Endothelial cell of hepatic sinusoid (primary cell): ENCODE results near the gene SLCO1B3.
"Not testable (repeated sequence)": the region's sequence is repeated elsewhere in the genome, so short reads cannot be mapped to it uniquely, and the experiment has no call there.

Experiments
- in situ Hi-C: cut with HindIII; loops from 2 replicates; pipeline ENCODE4 v1.10.0; 2017; ENCODE audit warnings: low sequenced_read_pairs

The SLCO1B3 gene

GRCh38 chr12:20810487-20810886 lies at the start of gene SLCO1B3:
Gene SLCO1B3, plus strand, starts transcription at chr12:20810705. Its CDS starts 5,034 bp downstream, at chr12:20815739.
- in situ Hi-C loops, result no loop called here

- in situ Hi-C loops, result no loop called here
These were observed 33.1 kb upstream of the SLCO1B3 start for GRCh38 chr12:20777420-20777819.

- in situ Hi-C loops, result no loop called here
These were observed 31.5 kb upstream of the SLCO1B3 start for GRCh38 chr12:20778969-20779368.

GRCh38 chr12:20779971-20780370 lies 30.5 kb upstream of the SLCO1B3 start:
- in situ Hi-C loops, result not testable (repeated sequence)

GRCh38 chr12:20783796-20784357 lies 26.6 kb upstream of the SLCO1B3 start:
- in situ Hi-C loops, result not testable (repeated sequence)

GRCh38 chr12:20792971-20793370 lies 17.5 kb upstream of the SLCO1B3 start:
- in situ Hi-C loops, result no loop called here

GRCh38 chr12:20798554-20798953 lies 12.0 kb upstream of the SLCO1B3 start:
- in situ Hi-C loops, result no loop called here

GRCh38 chr12:20800160-20800559 lies 10.3 kb upstream of the SLCO1B3 start:
- in situ Hi-C loops, result no loop called here

GRCh38 chr12:20801035-20801434 lies 9.5 kb upstream of the SLCO1B3 start:
- in situ Hi-C loops, result no loop called here

GRCh38 chr12:20805921-20806320 lies 4.6 kb upstream of the SLCO1B3 start:
- in situ Hi-C loops, result no loop called here

GRCh38 chr12:20807192-20808080 lies 3.1 kb upstream of the SLCO1B3 start:
- in situ Hi-C loops, result no loop called here

GRCh38 chr12:20808521-20808920 lies 2.0 kb upstream of the SLCO1B3 start:
- in situ Hi-C loops, result no loop called here

- in situ Hi-C loops, result no loop called here
These were observed 5.1 kb downstream of the SLCO1B3 start for GRCh38 chr12:20815574-20815973.

GRCh38 chr12:20822415-20822814 lies 11.9 kb downstream of the SLCO1B3 start:
- in situ Hi-C loops, result no loop called here

- in situ Hi-C loops, result no loop called here
These were observed 12.4 kb downstream of the SLCO1B3 start for GRCh38 chr12:20822925-20823324.

- in situ Hi-C loops, result no loop called here
These were observed 19.4 kb downstream of the SLCO1B3 start for GRCh38 chr12:20829919-20830318.

- in situ Hi-C loops, result no loop called here
These were observed 20.0 kb downstream of the SLCO1B3 start for GRCh38 chr12:20830456-20830855.

- in situ Hi-C loops, result no loop called here
These were observed 22.4 kb downstream of the SLCO1B3 start for GRCh38 chr12:20832911-20833310.

GRCh38 chr12:20852649-20853048 lies 42.1 kb downstream of the SLCO1B3 start:
- in situ Hi-C loops, result no loop called here

- in situ Hi-C loops, result no loop called here
These were observed 52.6 kb downstream of the SLCO1B3 start for GRCh38 chr12:20863056-20863455.

- in situ Hi-C loops, result no loop called here
These were observed 55.4 kb downstream of the SLCO1B3 start for GRCh38 chr12:20865873-20866272.

GRCh38 chr12:20868277-20868676 lies 57.8 kb downstream of the SLCO1B3 start:
- in situ Hi-C loops, result no loop called here
